Endometrial microvascular endothelial cells (primary cell): Measurements from ENCODE around the gene C1QTNF7. TPM values are rescaled to one million over a fixed set of nuclear protein-coding genes. Genes with fewer than 3 reads are reported as not detected.

Source experiments
- in situ Hi-C: cut with HindIII; loops from 2 replicates; pipeline ENCODE4 v1.10.0; 2017; ENCODE audit warnings: low sequenced_read_pairs, low pct_unique_long_range_greater_than_20kb; ENCODE audit errors: inconsistent ontology term
- total RNA-seq: library from RNA; depleted of rRNA; stranded (reverse); fragments of >200 nt; gene quantifications from one replicate; pipeline ENCODE4 v1.2.3, GENCODE V29; 2015; ENCODE audit errors: inconsistent ontology term

Gene C1QTNF7
- total RNA-seq = not detected

- in situ Hi-C loops = no loop called here
These were observed at the start of gene C1QTNF7 for GRCh38 chr4:15427701-15428100. Gene C1QTNF7, plus strand, starts transcription at chr4:15428033. Its CDS starts 7,711 bp downstream, at chr4:15435744.

GRCh38 chr4:15378062-15378461, 49.8 kb upstream of the C1QTNF7 start:
- in situ Hi-C loops = no loop called here

- in situ Hi-C loops = no loop called here
These were observed 49.3 kb upstream of the C1QTNF7 start for GRCh38 chr4:15378493-15378892.

GRCh38 chr4:15381806-15382338, 46.0 kb upstream of the C1QTNF7 start:
- in situ Hi-C loops = no loop called here

GRCh38 chr4:15382669-15383273, 45.1 kb upstream of the C1QTNF7 start:
- in situ Hi-C loops = no loop called here

- in situ Hi-C loops = no loop called here
These were observed 42.3 kb upstream of the C1QTNF7 start for GRCh38 chr4:15385515-15385914.

GRCh38 chr4:15385928-15386327, 41.9 kb upstream of the C1QTNF7 start:
- in situ Hi-C loops = no loop called here

GRCh38 chr4:15390494-15390893, 37.3 kb upstream of the C1QTNF7 start:
- in situ Hi-C loops = no loop called here

- in situ Hi-C loops = no loop called here
These were observed 35.6 kb upstream of the C1QTNF7 start for GRCh38 chr4:15392053-15392805.

- in situ Hi-C loops = no loop called here
These were observed 32.5 kb upstream of the C1QTNF7 start for GRCh38 chr4:15395311-15395710.

- in situ Hi-C loops = no loop called here
These were observed 31.6 kb upstream of the C1QTNF7 start for GRCh38 chr4:15396157-15396800.

- in situ Hi-C loops = no loop called here
These were observed 29.8 kb upstream of the C1QTNF7 start for GRCh38 chr4:15398001-15398400.

GRCh38 chr4:15398732-15399131, 29.1 kb upstream of the C1QTNF7 start:
- in situ Hi-C loops = no loop called here

- in situ Hi-C loops = no loop called here
These were observed 27.6 kb upstream of the C1QTNF7 start for GRCh38 chr4:15400226-15400625.

- in situ Hi-C loops = no loop called here
These were observed 26.7 kb upstream of the C1QTNF7 start for GRCh38 chr4:15400981-15401671.

GRCh38 chr4:15402146-15402545, 25.7 kb upstream of the C1QTNF7 start:
- in situ Hi-C loops = no loop called here

GRCh38 chr4:15402974-15403373, 24.9 kb upstream of the C1QTNF7 start:
- in situ Hi-C loops = no loop called here

- in situ Hi-C loops = no loop called here
These were observed 22.8 kb upstream of the C1QTNF7 start for GRCh38 chr4:15405018-15405417.

GRCh38 chr4:15410750-15411149, 17.1 kb upstream of the C1QTNF7 start:
- in situ Hi-C loops = no loop called here
